HTERT RPE-1 (cell line): ENCODE results near the gene FAM53B.

Source experiments
- in situ Hi-C: fragments of 300-500 bp; cut with MboI; formaldehyde crosslinking; loops from 4 replicates; pipeline ENCODE4 v1.14.3; 2020; ENCODE audit warnings: low sequenced_read_pairs

The FAM53B gene

GRCh38 chr10:124652200-124652599 is 92.0 kb downstream of the FAM53B start:
- in situ Hi-C loops = no loop called here

GRCh38 chr10:124651402-124651891 is 92.7 kb downstream of the FAM53B start:
- in situ Hi-C loops = no loop called here

- in situ Hi-C loops = no loop called here
Observed at GRCh38 chr10:124650820-124651401, 93.3 kb downstream of the FAM53B start.

- in situ Hi-C loops = no loop called here
Observed at GRCh38 chr10:124650263-124650662, 93.9 kb downstream of the FAM53B start.

- in situ Hi-C loops = no loop called here
Observed at GRCh38 chr10:124649214-124649613, 95.0 kb downstream of the FAM53B start.

GRCh38 chr10:124648738-124649137 is 95.4 kb downstream of the FAM53B start:
- in situ Hi-C loops = no loop called here

GRCh38 chr10:124648131-124648475 is 96.1 kb downstream of the FAM53B start:
- in situ Hi-C loops = no loop called here

GRCh38 chr10:124647421-124648130 is 96.6 kb downstream of the FAM53B start:
- in situ Hi-C loops = no loop called here

- in situ Hi-C loops = no loop called here
Observed at GRCh38 chr10:124646483-124647352, 97.5 kb downstream of the FAM53B start.

- in situ Hi-C loops = no loop called here
Observed at GRCh38 chr10:124645467-124646095, 98.6 kb downstream of the FAM53B start.

GRCh38 chr10:124644771-124645415 is 99.3 kb downstream of the FAM53B start:
- in situ Hi-C loops = no loop called here

GRCh38 chr10:124644236-124644635 is 99.9 kb downstream of the FAM53B start:
- in situ Hi-C loops = no loop called here

GRCh38 chr10:124643330-124644009 is 100.7 kb downstream of the FAM53B start:
- in situ Hi-C loops = no loop called here

GRCh38 chr10:124642088-124642710 is 102.0 kb downstream of the FAM53B start:
- in situ Hi-C loops = no loop called here

- in situ Hi-C loops = no loop called here
Observed at GRCh38 chr10:124641282-124642087, 102.7 kb downstream of the FAM53B start.

- in situ Hi-C loops = no loop called here
Observed at GRCh38 chr10:124640538-124641231, 103.5 kb downstream of the FAM53B start.

- in situ Hi-C loops = no loop called here
Observed at GRCh38 chr10:124640056-124640455, 104.1 kb downstream of the FAM53B start.

- in situ Hi-C loops = no loop called here
Observed at GRCh38 chr10:124639646-124640045, 104.5 kb downstream of the FAM53B start.
